ENCODE measurements around the gene ZNF622.
"Not testable (repeated sequence)": the region's sequence is repeated elsewhere in the genome, so short reads cannot be mapped to it uniquely, and the experiment has no call there.

Gene ZNF622

DNA sequence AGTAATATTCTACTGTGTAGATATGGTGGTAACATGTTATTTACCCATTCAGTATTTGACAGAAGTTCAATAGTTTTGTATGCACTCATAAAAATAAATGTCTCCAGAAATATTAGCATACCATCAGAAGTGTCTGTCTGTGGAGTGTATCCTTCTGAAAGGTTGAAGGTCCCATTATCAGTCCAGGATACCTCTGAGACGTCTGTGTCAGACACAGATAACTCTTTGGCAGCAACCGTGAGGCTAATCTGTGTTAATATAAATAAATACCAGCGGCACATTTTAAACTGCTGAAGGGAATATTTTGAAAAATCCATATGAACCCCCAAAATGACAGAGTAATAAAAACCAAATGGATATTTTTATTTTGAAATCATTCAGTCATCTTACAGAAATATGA lies 11.9 kb upstream of the ZNF622 start:
- DNase-seq: no peak

DNA sequence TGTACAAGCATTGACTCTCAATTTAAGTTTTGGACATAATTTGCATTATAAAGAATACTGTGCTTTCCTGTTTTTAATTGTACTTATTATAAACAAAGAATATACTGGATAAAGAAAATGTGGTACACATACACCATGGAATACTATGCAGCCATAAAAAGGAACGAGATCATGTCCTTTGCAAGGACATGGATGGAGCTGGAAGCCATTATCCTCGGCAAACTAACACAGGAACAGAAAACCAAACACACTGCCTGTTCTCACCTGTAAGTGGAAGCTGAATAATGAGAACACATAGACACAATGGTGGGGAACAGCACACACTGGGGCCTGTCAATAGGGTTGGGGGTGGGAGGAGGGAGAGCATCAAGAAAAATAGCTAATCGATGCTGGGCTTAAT lies 10.8 kb upstream of the ZNF622 start:
- DNase-seq: not testable (repeated sequence)

DNA sequence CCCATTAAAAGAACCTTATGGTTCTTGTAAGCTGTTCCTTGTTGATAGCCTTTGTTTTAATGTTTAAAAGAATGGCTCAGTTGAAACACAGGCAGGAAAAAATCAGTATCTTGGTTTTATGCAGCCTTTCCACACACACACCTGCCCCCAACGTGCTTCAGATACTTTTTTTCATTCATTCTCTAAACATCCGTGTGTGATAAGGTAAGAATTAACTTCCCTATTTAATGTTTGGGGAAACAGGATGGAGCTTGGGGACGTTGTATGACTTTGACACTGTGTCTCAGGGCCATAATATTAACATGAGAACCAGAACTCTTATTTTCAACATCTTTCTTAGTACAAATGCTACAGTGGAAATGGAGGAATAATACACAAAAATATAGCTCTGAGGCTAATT lies 5.8 kb upstream of the ZNF622 start:
- no peak for DNase-seq

DNA sequence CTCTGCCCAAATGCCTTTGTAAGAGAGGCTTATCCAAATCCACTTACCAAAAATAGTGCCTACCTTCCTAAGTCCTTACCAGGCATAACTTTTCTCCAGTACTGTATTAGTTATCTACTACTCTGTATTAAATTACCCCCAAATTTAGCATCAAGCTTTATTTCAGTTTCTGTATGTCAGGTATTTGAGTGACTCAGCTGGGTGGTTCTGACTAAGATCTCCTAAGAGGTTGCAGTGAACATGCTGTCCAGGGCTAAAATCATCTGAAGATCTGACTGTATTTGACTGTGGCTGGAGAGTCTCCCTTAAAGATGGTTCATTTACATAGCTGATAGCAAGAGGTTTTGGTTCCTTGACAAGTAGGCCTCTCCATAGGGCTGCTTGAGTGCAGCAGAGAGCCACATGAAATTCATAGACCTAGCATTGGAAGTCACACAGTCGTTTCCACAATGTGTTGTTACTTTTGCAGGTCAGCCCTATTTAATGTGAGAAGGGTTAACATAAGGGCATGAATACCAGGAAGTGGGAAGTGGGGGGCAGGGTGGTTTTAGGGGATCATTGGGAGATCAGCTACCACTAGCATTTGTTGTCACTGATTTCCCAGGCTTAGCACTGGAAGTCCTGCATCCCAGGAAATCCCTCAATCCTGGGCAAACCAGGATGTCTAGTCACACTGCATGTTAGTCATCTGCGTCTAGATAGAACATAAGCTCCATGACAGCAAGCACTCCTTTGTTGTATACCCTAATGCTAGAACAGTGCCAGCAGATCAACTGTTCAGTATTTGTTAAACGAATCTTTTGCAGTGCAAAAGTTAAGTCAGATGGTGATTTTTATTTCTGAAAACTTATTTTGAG lies 2.0 kb upstream of the ZNF622 start:
- no peak for DNase-seq

DNA sequence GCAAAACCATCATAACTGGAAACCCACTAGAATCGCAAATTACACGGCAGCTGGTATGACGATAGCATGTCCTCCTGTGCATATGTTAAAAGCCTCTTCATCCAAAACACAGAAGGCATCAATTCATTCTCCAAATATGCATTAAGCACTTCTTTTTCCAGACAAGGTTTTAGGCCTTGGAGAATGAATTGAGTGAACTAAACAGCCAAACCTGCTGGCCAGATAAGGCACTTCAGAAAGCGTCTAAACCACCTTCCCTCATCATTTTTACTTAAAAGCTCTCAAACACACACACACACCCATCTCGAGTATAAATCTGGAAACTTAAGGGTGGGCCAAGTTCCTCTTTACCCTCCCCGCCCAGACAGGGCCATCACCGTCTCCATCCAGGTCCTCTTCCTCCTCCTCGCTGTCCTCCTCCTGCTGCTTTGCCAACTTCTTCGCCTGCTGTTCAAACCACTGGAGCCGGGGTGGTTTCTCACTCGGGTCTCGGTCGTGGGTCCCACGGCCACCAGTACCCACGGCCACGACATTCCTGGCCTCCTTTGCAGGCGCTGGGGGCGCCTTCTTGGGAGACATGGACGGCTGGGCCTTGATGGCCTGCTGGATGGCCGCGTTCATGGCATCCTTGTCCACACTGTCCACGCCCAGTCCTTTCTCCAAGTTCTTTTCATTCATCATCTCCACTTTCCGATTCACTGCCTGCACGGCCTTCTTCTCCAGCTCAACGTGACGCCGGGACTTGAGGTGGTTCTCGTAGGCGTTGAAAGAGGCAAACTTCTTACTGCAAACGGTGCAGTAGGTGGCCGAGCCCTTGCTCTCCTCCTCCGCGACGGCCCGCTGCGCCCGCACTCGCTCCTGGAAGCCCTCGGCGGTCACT lies 696 bp downstream of the ZNF622 start:
- DNase-seq: no peak

DNA sequence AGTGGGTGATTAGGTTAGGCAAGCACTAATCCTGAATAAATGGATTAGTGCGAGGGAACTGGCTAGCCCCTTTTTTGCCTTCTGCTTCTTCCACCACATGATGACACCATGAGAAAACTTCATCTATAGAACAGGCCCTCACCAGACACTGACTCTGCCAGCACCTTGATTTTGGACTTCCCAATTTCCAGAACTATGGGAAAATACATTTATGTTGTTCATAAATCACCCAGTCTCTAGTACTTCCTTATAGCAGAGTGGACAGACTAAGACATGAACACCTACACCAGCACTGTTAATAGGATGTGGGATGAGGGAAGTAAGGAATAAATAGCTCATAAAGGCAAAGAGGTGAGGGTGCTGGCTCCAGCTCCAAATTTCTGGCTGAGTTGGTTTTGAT lies 1.4 kb downstream of the ZNF622 start:
- DNase-seq: no peak

DNA sequence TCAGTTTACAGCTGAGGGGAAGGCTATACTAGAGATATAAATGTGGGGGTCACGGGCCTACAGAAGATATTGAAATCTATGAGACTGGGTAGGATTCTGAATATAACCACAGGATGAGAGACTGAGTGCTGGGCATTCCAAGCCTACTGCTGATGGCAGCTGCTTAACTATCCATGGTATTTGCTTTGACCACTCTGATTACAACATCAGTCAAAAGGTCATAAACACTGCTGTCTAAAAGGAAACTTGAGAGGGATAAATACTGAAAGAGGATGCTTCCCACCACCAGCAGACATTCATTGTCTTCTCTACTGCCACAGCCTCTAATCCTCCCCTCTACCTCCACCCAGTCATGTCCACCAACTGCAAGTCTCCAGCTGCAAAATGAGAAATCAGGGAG lies 3.8 kb downstream of the ZNF622 start:
- no peak for DNase-seq

DNA sequence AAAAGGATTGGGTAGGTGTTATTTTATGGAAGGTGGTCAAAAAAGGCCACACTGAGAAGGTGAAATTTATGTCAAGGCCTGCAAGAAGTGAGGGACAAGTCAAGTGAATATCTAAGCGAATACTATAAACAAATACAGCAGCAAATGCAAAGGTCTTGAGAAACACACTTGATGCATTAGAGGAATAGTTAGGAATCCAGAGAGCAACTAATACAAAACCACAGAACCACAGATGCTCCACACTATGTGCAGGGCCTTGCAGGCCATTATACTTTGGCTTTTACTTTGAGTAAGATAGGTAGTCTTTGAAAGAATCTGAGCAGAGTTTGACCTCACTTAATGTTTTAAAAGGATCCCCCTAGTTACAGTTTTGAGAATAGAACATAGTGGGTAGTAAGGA lies 4.6 kb downstream of the ZNF622 start:
- DNase-seq: no peak

DNA sequence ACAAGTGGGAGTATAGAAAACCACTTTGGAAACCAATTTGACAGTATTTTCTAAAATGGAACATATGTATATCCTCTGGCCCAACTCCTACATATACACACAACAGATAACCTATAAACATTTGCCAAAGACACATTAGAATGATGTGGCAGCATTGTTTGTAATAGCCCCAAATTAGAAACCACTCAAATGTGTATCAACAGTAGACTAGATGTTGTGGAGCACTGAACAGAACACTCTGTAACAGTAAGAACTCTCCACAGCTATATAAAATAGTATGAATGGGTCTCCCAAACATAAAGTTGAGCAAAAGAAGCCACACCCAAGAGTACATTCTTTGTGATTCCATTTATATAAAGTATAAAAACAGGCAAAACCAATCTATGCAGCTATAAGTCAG lies 6.1 kb downstream of the ZNF622 start:
- DNase-seq: no peak

DNA sequence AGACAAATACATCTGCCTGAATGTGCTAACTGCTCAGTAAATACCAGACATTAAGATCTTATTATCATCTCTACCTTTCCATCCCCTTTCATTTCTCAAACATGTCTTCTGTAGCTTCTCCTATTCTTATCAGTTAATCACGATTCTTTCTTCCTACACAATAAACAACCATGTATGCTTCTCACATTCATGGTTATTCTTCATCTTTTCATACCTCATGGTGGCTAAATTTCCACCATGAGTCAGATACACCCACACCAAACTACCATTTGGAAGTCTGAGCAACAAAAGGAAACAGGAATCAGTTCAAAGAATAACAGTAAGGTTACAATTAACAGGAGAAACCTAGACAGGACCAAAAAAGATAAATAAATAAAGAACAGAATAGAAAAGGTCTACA lies 7.7 kb downstream of the ZNF622 start:
- no peak for DNase-seq

DNA sequence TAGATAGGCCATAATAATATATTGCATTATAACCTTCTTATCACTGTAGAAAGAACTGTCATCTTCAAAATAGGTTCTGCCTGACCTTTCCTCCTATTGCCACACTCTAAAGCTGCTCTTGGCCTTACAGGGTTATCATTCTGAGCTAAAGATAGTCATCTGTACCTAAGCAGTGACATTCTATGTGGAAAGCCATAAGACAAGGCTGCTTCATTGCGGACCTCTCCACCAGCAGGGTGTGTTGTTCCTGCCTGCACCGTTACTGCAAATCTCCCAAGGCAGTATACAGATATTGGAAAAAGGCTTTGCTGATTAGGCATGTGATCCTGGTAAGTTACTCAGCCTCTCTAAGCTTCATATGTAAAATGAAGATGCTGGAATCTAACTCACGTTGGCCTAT lies 8.1 kb downstream of the ZNF622 start:
- no peak for DNase-seq

DNA sequence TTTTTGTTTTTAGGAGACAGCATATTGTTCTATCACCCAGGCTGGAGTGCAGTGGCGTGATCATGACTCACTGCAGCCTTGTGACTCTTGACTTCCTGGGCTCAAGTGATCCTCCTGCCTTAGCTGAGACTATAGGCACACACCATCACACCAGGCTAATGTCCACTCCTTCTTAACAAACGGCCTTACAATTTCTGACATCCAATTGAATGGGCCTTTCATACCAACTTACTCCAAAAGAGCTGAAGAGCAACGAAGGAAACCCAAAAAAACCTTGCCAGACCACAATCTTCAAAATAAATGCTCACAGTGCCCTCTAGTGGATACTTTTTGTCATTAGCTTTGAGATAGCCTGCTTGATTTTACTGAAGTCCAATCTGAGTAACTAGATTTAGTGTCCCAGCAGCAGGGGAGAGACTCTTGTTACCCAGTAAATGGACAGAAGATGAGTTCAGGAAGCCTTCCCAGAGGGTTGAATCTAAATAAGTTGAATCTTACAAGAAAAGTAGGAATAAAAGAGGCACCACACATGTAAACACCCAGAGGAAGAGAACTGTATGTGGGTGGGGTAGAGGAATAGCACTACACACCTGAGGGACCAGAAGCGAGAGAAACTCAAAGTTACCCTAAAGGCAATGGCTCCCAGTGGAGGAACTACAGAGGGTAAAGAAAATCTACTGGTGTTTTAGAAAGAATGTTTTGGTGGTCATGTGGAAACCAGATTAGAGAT lies 9.3 kb downstream of the ZNF622 start:
- DNase-seq: peak; percentile 44 to 79

DNA sequence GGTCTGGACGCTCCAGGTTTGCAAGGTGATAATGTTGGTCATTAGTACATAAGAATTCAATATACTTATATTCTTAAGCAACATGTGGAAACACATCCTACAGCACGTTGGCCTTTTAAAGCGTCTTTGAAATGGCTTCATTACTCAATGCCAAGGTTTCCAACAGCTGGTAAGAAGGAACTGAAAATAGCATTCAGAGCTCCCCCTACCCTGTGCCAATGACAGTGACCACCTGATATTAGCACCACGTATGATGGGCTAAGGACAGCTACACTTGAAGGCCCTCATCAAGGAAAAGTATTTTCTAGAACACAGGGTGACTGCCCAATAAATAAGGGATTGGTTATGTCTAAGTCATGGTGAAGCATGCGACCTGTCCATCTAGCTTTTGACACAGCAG lies 9.9 kb downstream of the ZNF622 start:
- DNase-seq: no peak

DNA sequence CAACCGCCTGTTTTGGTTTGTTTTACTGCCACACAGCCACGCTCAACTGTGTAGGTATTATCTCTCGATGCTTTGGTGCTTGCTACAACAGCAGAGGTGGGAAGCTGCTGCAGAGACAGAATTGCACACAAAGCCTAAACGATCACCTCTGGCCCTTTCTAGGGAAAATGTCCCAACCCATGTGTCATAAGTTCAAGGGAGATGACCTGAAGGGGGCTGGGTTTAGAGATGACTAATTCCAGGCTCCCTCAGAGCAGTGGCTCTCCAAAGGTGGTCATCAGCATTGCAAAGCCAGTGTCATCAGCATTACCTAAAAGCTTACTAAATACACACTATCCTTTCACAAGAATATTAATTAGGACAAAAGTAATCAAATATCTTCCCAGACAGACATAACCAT lies 10.9 kb downstream of the ZNF622 start:
- DNase-seq: no peak

DNA sequence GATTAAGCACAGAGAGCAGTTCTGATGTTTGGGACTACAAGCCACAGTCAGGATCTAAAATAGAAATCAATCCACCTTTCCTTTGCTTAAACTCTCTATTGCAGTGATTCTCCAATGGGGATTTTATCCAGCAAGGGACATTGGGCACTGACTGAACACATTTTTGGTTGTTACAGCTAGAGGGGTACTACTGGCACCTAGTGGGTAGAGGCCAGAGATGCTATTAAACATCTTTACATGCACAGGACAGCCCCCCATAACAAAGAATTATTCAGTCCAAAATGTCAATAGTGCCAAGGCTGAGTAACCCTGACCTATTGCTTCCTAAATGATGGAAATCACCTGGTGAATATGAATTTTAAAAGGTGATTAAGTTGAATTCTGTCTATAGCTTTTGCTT lies 12.0 kb downstream of the ZNF622 start:
- DNase-seq: no peak

DNA sequence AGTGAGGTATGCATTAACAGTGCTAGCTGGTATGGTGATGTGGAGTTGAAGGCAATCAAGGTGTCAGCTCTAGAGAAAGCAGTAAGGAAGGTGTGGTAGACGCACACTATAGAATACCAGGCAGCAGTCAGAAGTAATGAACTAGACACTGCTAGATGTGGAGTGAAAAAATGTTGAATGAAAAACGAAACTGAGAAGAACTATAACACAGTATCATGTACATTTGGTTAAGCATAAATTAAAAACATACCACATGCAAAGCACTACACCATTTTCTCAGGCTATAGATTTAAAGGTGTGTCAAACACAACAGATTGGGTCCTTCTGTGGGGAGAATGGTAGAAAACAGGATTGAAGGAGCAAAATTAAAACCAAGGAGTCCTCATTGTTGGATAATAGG lies 15.4 kb downstream of the ZNF622 start:
- DNase-seq: no peak

DNA sequence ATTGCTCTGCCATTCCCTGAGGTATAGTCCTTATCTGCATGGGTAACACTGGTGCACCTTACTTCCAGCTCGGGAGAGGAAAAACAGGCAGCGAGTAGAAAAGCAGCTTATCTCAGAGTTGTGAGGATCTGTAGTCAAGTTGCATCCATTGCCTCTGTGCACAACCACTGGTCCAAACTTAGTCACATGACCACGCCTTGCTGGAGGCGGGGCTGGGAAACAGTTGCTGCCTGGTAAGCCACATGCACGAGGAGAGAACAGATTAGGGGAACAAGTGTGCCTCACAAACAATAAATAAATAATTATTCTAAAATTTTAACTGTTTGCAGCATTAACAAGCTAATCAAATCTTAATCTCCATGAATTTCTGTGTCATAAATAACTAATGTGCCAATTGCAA lies 18.6 kb downstream of the ZNF622 start:
- DNase-seq: no peak

DNA sequence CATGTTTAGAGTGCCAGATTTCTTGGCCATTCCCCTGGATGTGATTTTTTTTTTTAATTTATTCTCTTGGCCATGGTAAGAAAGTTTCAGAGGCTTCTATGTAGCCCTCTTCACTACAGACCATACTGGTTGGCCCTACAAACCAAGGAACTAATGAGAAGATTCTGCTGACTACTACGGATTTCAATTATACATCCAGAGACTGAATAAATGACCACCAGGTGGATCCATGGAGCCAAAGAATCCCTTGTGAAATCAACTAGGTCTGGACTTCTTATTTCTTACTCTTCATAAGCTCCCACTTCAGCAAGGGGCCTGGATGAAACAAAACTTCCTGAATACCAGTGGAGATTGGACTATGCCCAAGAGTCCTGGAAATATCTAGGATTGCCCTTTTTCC lies 27.6 kb downstream of the ZNF622 start:
- no peak for DNase-seq

DNA sequence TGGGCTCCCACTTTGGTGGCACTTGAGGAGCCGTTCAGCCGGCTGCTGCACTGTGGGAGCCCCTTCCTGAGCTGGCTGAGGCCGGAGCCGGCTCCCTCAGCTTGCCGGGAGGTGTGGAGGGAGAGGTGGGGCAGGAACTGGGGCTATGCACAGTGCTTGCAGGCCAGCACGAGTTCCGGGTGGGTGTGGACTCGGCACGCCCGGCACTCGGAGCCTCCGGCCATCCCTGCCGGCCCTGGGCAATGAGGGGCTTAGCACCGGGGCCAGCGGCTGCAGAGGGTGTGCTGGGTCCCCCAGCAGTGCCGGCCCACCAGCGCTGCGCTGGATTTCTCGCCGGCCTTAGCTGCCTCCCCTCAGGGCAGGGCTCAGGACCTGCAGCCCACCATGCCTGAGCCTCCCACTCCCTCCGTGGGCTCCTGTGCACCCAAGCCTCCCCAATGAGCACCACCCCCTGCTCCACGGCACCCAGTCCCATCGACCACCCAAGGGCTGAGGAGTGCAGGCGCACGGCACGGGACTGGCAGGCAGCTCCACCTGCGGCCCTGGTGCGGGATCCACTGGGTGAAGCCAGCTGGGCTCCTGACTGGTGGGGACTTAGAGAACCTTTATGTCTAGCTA lies 29.4 kb downstream of the ZNF622 start:
- DNase-seq: not testable (repeated sequence)

DNA sequence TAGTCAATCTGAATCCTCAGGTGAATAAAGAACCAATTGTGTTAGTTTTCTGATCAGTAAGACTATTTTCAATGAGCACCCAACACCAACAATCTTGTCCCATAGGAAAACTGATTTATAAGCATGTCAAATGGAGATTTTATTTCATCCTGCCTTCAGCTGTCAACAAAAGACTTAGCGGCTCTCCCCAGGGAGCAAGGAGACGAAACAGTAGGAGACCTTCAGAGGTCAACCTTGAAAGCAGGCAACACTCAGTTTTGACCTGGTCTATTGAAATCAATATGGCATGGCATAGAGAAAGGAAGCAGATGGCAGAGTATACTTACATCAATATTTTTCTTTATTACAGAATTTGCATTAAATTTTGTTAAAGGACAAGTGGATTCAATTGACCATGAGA lies 34.1 kb downstream of the ZNF622 start:
- no peak for DNase-seq

DNA sequence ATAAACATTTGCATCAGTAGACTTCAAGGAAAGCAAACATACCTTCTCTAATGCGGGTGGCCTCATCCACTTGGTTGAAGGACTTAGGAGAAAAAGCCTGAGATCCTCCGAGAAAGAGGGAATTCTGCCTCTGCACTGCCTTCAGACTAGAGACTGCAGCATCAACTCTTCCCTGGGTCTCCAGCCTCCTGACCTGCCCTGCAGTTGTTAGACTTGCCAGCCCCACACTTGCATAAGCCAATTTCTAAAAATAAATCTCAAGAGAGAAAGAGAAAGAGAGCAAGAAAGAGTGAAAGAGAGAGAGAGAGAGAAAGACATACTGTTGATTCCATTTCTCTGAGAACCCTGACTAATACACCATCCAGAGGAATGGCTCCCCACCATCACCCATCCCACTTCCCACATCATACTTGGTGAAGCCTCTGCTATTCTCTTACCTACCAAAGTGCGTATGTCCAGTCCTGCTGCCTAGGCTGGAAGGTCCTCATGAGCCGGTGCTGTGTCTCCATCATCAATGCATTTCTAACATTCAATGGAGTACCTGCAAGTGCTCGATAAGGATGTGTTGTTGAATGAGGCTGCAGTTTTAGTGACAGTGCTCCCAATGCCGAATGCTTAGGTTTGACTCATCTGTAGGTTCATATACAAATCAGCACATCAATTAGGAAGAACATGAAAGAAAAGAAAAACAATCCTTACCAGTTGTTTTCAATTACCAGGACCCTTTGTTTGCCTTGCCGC lies 35.1 kb downstream of the ZNF622 start:
- no peak for DNase-seq

DNA sequence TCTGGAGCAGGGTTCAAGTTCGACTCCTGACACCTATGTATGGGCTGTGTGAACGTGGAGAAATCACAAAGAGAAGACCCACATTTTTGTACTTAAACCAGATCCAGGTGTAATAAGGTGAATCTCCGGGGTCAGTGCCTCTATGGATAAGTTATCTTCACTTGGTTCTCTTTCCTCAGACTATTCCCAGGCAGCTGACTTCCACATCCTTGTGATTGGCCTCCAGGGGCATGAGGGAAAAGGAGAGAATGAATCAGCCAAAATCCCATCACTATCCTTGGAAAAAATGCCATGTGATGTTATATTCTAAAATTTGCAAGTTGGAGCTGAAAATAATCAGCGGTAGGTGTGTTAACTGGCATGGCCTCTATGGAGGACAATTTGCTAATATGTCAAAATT lies 37.2 kb downstream of the ZNF622 start:
- DNase-seq: no peak

Data from NCI-H1930 (cell line).